GM06990 (cell line): ENCODE measurements around the gene CMTM8.

Experiments used
- DNase-seq: peaks from one replicate; pipeline ENCODE4 v3.0.0-alpha.2; 2011; ENCODE audit not compliant: insufficient read length; ENCODE audit errors: extremely low read depth
- H3K27me3 ChIP-seq: replicated peaks from 2 replicates; pipeline ENCODE4 v1.6.0; 2011; ENCODE audit warnings: low read length; ENCODE audit not compliant: control insufficient read depth, insufficient read depth
- H3K36me3 ChIP-seq: 2 replicates; pipeline ENCODE4 v1.5.1; 2011; ENCODE audit warnings: low read length; ENCODE audit not compliant: control insufficient read depth, insufficient read depth
- H3K4me3 ChIP-seq: replicated peaks from 2 replicates; pipeline ENCODE4 v1.5.1; 2011; ENCODE audit warnings: low read depth, mild to moderate bottlenecking, control low read depth, low read length
- TF ChIP-seq, protein P1 (sequence below): IDR thresholded peaks from 2 replicates; pipeline ENCODE4 v1.5.1; 2011; ENCODE audit warnings: low read length, control low read depth, mild to moderate bottlenecking, inconsistent platforms; ENCODE audit not compliant: insufficient read depth, poor library complexity, severe bottlenecking

The CMTM8 gene

DNA sequence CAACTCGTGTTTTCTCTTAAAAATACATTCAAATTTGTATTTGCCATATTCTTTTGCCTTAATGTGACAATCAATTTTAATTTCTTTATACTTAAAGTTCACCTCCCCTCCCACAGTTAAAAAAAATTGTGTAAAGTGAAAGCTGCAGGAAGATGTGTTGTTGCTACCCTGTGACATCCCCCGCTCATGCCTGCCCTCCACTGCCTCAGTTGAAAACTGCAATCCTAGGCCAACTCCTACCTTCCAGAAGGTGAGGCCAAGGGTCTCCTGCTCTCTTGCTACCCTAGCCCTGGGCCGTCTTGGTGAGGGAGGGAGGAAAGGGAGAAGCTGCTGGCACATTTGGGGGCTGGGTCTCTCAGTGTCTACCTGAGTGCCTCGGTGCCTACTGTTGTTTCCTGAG lies 96.2 kb downstream of the CMTM8 start:
- DNase-seq = no peak
- TF ChIP-seq, protein P1, sequence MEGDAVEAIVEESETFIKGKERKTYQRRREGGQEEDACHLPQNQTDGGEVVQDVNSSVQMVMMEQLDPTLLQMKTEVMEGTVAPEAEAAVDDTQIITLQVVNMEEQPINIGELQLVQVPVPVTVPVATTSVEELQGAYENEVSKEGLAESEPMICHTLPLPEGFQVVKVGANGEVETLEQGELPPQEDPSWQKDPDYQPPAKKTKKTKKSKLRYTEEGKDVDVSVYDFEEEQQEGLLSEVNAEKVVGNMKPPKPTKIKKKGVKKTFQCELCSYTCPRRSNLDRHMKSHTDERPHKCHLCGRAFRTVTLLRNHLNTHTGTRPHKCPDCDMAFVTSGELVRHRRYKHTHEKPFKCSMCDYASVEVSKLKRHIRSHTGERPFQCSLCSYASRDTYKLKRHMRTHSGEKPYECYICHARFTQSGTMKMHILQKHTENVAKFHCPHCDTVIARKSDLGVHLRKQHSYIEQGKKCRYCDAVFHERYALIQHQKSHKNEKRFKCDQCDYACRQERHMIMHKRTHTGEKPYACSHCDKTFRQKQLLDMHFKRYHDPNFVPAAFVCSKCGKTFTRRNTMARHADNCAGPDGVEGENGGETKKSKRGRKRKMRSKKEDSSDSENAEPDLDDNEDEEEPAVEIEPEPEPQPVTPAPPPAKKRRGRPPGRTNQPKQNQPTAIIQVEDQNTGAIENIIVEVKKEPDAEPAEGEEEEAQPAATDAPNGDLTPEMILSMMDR = peak; percentile 52
- H3K36me3 ChIP-seq = no peaks in the 10 kb centered on the region
- H3K27me3 ChIP-seq = no peaks in the 10 kb centered on the region; the same call in none of the 2 replicates
- H3K4me3 ChIP-seq = no peak overlapping the region

DNA sequence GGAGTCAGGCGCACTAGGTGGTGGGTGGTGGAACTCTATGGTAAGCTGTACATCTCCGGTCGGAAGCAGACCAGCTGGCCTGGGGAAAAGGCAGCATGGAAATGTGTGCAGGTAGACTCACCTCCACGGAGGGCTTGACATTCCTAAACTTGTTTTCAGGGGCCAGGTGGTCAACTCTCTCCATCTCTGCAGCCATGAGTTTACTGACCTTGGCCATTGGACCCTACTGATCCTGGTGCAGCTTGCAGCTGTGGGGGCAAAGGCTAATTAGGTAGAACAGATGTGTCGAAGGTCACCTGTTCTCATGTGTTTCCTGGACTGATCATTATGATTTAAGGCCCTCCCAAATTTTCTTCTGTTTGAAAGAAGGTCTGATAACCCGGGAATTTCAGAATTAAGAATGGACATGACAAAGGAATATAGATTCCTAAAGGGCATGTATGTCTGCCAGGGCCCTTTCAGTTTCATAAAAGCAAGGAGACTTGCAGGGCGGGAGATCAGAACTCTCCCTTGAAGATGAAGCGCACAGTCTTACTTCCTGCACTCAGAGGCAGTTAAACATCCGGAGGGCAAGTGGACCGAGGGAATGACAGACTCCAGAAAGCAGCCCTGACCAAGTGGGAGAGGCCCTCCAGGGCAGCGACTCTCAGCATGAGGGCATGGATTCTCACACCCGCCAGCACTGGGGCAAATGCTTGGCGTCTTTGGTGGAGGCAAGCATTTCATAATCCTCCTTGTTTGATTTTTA lies 97.1 kb downstream of the CMTM8 start:
- TF ChIP-seq, protein P1 = no peak
- Histone ChIP-seq H3K4me3 (no peak overlapping the region), H3K27me3 (no peaks in the 10 kb centered on the region; the same call in none of the 2 replicates), H3K36me3 (no peaks in the 10 kb centered on the region)
- DNase-seq = no peak

DNA sequence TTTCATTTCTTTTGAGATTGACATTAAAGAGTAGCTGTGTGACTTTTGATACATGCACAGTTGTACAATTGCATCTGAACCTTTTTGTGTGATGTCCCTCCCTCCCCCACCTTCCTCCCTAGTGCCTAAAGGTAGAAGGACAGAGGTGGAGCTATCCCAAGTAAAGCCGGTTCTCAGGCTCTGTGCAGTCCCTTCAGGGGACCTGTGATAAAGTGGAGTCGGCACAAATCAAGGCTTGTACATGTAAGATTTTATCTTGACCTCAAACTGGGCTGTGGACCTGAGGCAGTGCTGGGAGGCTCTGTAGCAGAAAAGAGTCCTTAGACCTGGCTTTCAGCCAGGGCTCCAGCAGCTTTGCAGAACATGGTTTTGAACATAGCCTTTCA lies 97.6 kb downstream of the CMTM8 start:
- no peaks in the 10 kb centered on the region for H3K36me3 ChIP-seq
- no peak for DNase-seq
- no peak overlapping the region for H3K4me3 ChIP-seq
- H3K27me3 ChIP-seq = no peaks in the 10 kb centered on the region; the same call in none of the 2 replicates
- TF ChIP-seq, protein P1 = no peak

DNA sequence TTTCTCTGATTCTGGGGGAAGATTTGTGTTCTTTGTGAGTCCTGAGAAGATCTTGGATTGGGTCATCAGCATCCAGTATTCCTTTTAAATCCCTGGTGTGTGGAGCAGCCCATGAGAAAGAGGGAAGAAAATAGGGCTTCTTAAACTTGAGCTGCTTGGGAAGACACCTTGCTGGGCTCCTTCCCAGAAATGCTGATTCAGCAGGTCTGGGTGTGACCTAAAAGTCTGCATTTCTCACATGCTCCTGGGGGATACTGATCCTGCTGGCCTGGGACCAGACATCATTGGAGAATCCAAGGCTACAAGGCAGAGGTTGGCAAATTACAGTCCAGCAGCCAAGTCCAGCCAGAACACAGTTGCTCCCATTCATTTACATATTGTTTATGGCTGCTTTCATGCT lies 99.0 kb downstream of the CMTM8 start:
- Histone ChIP-seq H3K27me3 (no peaks in the 10 kb centered on the region; the same call in none of the 2 replicates), H3K36me3 (no peaks in the 10 kb centered on the region), H3K4me3 (no peak overlapping the region)
- DNase-seq = no peak
- TF ChIP-seq, protein P1 = no peak

DNA sequence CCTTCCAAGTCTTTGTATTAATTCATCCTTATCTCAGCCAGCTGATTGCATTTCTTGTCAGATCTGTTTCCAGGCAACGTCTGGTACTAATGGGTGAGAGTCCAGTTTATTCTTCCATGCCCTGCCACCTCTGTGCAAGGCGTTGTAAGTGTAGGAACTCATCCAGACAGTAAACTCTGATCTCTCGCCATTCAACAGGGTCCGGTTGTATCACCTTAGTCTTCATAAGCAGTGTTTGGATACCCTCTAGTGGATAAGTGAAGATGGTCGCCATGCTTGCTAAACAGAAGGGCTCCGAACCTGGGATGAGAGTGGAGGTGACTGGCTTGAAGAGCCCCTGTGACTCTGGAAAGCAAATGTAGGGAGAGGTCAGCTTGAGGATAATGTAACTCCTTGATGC lies 101.6 kb downstream of the CMTM8 start:
- no peaks in the 10 kb centered on the region for H3K36me3 ChIP-seq
- no peak for DNase-seq

More for the DNA sequence above, 101.6 kb downstream of the CMTM8 start:
- TF ChIP-seq, protein P1 = peak; percentile 60
- Histone ChIP-seq H3K4me3 (no peak overlapping the region), H3K27me3 (no peaks in the 10 kb centered on the region; the same call in none of the 2 replicates)
